HG03565 (cell line): ENCODE data around the gene FAM193A.
"Not testable (repeated sequence)": the region's sequence is repeated elsewhere in the genome, so short reads cannot be mapped to it uniquely, and the experiment has no call there.

Experiments
- ATAC-seq: cut with Tn5 transposase; IDR thresholded peaks from one replicate; pipeline ENCODE4 v1.9.1; 2021; ENCODE audit warnings: mild to moderate bottlenecking, moderate library complexity; ENCODE audit not compliant: unreplicated experiment

The FAM193A gene

DNA sequence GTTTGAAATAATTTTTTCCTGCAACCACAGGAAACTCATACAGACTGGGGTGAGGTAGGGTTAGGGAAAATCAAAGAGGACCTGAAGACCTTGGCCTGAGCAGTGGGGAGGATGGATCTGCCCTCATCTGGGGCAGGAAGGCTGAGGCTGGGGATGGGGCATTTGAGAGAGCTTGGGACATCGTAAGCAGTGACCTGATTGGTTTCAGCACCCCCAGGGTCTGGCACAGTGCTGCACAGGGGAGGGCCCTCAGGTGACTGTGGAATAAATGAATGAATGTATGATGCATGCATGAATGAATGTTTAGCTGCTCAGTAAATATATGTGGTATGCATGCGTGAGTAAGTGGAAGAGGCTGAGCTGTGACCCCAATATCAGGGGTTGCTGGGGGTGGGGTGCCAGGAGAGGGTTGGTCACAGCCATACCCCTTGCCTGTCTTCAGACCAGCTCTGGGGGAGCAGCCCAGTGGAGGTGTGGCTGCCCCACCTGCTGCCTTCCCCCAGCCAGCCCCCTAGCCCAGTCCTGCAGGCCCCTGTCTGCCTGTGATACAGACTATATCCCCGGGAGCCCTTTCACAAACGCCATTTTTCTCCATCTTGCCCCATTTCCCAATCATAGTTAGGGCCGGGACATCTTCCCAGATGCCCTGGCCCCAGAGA lies 230.7 kb downstream of the FAM193A start:
- no peak for ATAC-seq

GRCh38 chr4:2767705-2768074 lies 231.2 kb downstream of the FAM193A start:
- ATAC-seq, result no peak

- no peak for ATAC-seq
Observed at GRCh38 chr4:2768124-2768523, 231.7 kb downstream of the FAM193A start.

- no peak for ATAC-seq
Observed at GRCh38 chr4:2768921-2769336, 232.5 kb downstream of the FAM193A start.

- ATAC-seq, result no peak
Observed at GRCh38 chr4:2771264-2771663, 234.8 kb downstream of the FAM193A start.

DNA sequence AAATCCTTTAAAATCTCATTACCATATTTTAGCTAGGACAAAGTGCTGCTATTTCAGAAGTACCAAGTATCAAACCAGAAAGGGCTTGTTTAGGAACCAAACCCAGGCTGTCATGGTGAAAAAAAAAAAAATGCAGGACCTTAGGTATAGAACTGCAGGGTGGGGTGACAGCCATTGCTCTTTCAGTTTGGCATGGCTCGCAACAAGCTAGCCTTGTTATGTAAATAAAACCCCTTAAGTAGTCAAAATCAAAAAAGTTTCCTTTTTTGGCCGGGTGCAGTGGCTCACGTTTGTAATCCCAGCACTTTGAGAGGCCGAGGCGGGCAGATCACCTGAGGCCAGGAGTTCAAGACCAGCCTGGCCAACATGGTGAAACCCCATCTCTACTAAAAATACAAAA lies 244.2 kb downstream of the FAM193A start:
- not testable (repeated sequence) for ATAC-seq

DNA sequence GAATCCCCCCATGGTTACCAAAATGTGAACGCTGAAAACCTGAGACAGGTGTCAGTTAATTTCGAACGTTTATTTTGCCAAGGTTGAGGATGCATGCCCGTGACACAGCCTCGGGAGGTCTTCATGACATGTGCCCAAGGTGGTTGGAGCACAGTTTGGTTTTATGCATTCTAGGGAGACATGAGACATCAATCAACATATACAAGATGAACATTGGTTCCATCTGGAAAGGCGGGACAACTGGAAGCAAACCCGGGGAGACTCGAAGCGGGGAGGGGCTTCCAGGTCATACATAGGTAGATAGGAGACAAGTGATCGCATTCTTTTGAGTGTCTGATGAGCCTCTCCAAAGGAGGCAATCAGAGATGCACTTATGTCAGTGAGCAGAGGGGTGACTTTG lies 245.5 kb downstream of the FAM193A start:
- no peak for ATAC-seq
